Dedifferentiated amniotic fluid mesenchymal stem cell (primary cell): ENCODE measurements around the gene TSPAN14.

Experiments
- DNase-seq: peaks from one replicate; pipeline ENCODE4 v3.0.0-alpha.2; 2016; ENCODE audit errors: extremely low spot score

The TSPAN14 gene

GRCh38 chr10:80421707-80422536 lies 32.2 kb upstream of the TSPAN14 start:
- DNase-seq = no peak

DNA sequence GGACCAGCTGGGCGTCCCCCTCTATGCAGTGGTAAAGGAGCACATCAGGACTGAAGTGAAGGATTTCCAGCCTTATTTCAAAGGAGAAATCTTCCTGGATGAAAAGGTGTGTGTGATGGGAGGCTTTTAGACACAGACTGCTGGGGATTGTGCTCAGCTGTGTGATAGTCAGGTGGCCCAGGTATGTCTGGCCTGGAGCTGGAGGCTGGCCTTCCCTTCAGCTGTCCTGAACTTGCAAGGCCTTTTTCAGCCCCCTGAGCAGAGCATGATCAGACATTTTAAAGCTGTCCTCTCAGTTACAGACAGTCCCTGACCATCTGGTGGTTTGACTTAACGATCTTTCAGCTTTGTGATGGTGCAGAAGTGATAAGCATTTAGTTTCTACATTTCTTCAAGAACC lies 28.2 kb upstream of the TSPAN14 start:
- no peak for DNase-seq

GRCh38 chr10:80427541-80427940 lies 26.6 kb upstream of the TSPAN14 start:
- DNase-seq = no peak

- no peak for DNase-seq
These were observed 24.6 kb upstream of the TSPAN14 start for GRCh38 chr10:80429521-80429973.

- DNase-seq = no peak
These were observed 21.0 kb upstream of the TSPAN14 start for GRCh38 chr10:80433134-80433533.

GRCh38 chr10:80436446-80437098 lies 17.5 kb upstream of the TSPAN14 start:
- no peak for DNase-seq

DNA sequence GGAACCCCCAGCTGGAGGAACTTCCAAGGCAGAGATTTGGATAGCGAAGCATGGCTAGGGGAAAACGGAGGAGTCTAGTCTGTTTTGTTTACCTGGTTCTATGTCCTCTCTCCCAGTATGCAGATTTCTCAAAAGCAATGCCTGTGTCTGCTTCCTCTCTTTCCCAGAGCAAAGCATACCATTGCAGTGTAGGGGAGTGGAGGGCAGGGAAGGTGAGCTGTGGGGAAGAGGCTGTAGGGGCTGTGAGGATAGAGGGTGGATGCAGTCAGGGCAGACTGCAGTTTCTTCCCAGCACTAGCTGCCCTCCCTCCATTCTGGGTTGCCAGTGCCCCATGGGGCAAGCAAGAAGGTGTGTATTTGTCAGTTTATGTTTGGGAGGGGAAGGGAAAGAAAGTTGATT lies 16.9 kb upstream of the TSPAN14 start:
- DNase-seq = no peak

GRCh38 chr10:80441831-80442230 lies 12.3 kb upstream of the TSPAN14 start:
- no peak for DNase-seq

DNA sequence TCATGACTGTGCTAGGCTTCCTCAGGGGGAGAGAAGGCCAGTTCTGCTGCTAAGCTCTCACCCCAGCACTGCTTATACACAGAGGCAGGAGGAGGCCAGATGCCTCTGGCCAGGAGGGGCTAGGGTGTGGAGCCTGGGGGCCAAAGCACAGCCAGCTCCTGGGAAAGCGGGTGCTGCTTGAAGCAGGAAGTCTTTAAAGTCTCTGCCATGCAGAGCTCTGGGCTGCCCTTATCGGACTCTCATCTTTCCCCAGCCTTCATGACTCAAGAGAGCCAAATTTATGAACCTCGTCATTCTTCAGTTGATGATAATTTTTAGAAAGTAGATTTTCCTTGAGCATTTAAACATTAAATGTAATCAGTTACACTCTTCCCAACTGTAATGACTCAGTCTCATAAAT lies 11.2 kb upstream of the TSPAN14 start:
- DNase-seq = no peak

DNA sequence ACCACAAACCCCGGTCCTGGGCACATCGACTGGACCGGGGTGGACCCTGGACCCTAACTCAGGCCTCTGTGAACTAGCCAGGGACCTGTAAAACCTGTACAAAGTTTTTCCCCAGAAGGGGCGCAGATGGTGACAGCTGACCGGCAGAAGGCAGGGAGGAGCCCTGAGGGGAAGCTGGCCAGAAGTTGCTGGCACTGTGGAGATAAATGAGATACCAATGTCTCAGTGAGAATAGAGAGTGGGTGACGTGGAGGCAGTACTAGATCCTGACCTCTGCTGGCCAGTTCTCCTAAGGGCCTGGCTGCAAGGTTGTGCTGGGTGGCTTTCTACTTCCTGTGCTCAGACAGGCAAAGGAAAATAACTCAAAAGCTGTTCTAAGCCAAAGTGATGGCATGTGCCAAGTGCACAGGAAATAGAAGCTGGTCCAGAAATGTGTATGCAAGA lies 10.6 kb upstream of the TSPAN14 start:
- DNase-seq = no peak

- DNase-seq = no peak
These were observed 10.0 kb upstream of the TSPAN14 start for GRCh38 chr10:80444124-80444523.

- DNase-seq = peak; percentile 53
These were observed 9.3 kb upstream of the TSPAN14 start for GRCh38 chr10:80444646-80445319.

DNA sequence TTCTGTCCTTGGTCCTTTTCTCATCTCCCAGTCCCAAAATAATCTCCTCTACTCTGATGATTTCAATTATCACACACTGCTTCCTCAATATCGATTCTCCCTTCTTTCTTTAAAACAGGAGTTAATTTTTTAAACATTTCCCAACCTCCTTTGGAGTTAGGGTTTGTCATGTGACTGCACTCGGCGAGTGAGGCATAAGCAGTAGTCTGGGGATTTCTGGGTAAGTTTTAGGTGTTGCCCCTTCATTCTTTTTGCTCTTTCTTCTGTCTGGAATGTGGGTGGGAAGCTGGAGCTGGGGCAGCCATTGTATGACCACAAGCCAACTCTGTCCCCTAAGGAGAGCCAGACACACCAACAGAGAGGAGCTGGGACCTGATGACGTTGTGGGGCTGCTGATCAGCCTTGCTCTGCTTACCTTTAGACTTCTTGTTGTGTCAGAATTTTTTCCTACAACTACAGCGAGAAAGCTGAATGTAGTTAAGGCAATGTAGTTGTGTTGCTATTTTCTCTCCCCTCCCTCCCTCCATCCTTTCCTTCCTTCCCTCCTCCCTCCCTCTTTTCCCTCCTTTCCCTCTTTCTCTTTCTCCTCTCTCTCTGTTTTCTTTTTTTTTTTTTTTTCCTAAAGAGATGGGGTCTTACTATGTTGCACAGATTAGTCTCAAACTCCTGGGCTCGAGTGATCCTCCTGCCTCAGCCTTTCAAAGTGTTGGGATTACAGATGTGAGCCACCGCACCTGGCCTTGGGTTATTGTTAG lies 6.5 kb upstream of the TSPAN14 start:
- no peak for DNase-seq

DNA sequence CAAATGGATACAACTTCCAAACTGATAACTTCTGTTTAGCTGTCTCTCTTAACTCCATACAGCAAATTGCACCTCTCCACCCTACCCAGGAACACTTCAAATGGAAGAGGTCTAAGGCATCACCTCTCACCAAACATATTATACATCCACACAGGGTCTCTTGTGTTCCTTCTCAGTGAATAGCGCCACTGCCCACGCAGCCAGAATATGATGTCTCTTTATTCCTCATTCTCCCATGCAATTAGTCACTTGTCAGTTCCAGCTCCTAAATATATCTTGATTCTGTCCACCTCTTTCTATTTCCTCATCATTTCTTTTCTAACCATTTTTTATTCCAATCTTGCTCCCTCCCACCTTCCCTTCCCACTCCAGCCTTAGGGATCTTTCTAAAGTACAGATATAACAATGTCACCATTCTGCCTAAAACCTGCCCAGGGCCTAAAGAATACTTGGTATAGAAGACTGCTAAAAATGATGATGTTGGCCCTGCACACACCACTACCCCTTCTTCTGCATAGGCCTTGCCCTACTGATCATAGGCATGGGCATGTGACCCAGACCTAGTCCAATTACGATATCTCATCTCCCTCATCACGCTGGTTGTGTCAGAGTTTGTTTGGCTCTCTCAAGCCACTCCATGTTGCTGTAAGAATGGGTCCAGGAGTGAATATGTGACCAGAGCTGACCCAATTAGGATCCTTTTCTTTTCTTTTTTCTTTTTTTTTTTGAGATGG lies 5.7 kb upstream of the TSPAN14 start:
- DNase-seq = no peak

DNA sequence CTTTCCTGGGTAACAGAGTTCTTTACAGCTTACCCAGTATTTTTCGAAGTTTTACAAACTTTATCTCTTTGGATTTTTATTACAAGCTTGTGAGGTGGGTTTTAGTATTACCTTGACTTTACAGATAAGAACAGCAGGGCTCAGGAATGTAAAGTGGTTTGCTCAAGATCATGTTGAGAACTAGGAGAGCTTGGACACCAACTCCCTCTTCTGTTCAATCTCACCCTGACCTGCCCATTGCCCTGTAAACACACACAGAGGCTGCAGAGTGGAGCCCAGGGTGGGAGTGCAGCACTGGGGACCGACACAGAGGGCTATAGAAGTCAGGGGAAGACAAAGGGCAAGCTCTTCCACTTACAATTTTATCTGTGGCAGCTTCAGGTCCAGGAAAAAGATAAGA lies 4.6 kb upstream of the TSPAN14 start:
- DNase-seq = no peak

DNA sequence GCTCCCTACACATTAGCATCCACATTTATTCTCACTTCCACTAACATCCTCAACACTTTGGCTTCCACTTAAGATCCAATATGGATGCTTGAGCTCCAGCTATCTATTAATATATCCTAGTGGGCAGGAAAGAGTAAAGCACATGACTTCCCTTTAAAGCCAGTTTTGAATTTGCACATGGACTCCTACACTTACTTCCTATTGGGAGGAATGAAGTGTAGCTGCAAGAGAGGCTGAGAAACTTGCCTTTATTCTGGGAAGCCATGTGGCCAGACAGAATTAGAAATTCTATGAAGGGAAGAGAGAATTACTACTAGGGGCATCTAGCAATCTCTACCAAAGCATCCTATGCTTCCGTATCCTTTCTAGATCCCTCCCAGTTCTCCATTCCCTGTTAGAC lies 3.0 kb upstream of the TSPAN14 start:
- no peak for DNase-seq

DNA sequence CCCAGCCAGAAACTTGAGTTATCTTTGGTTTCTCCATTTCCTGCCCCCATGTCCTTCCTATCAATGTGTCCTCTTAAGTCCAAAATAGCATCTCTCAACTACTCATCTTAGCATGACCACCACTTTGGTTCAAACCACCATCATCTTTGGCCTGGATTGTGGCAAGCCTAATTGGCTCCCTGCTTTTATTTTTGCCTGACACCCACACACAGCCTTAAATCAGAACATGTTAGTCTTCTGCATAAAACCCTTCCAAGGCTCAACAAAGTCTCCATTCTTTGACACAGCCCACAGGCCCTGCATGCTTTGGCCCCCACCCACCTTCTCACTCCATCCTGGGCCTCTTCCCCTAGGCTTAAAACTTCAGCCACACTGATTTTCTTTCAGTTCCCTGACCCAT lies 2.0 kb upstream of the TSPAN14 start:
- DNase-seq = no peak

- DNase-seq = no peak
These were observed 1.5 kb upstream of the TSPAN14 start for GRCh38 chr10:80452640-80453039.

DNA sequence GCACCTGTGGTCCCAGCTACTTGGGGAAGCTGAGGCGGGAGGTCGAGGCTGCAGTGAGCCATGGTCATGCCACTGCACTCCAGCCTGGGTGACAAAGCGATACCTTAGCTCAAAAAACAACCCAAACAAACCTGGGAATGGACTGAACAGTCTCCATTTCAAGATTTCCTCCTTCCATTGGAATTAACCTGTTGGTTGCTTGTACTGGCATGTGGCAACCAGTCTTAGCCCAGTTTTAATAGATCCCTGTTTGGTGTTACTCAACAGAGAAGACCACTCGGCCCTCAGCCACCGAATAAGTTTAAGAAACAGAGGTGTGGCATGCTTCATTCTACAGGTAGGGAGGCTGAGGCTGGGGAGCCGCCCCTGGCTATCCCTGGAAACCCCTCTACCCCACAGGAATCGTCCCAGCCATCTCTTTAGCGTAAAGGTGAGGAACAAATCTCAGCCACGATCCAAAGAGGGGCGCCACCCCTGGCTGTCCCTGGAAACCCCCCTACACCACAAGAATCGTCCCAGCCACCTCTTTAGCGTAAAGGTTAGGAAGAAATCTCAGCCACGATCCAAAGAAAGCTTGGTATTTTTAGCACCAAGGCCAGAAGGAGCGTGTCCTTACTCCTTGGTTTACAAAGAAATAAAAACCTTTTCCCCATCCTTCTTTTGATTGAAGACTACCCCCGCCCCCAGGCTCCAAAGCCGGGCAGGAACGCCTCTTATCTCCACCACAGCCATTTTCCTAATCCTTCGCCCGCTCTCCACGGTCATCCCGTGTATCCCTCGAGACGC lies 861 bp upstream of the TSPAN14 start:
- DNase-seq = no peak
